Stimulated activated CD8-positive, alpha-beta memory T cell treated with anti-CD3 and anti-CD28 coated beads, Interleukin-7, amount 100 ng/mL, for 1 hour (primary cell): ENCODE data around the gene ZNF547.

ENCODE experiments used
- DNase-seq, 2 donors: peaks; one replicate each; pipeline ENCODE4 v3.0.0-alpha.2; 2020; ENCODE audit warnings: low read depth in 2 of 2

ZNF547 gene

GRCh38 chr19:57362997-57363687, at the start of gene ZNF547, which contains the start of gene TRAPPC2B:
Gene ZNF547, plus strand, starts transcription at chr19:57363551. Its CDS starts 5,005 bp downstream, at chr19:57368556.
Gene TRAPPC2B, plus strand, starts transcription at chr19:57363551. Its CDS starts 1,283 bp downstream, at chr19:57364834.
- DNase-seq, result peak; percentile 96 to 98

- no peak for DNase-seq
These were observed 49.2 kb upstream of the ZNF547 start for GRCh38 chr19:57314146-57314545.

- no peak for DNase-seq
These were observed 45.8 kb upstream of the ZNF547 start for GRCh38 chr19:57317503-57317902.

GRCh38 chr19:57319869-57320179, 43.5 kb upstream of the ZNF547 start:
- no peak for DNase-seq

GRCh38 chr19:57320180-57321084, 42.9 kb upstream of the ZNF547 start, which contains the start of gene ZNF543:
Gene ZNF543, plus strand, starts transcription at chr19:57320472. Its CDS starts 382 bp downstream, at chr19:57320854.
- peak; percentile 81 to 85 for DNase-seq

- no peak for DNase-seq
These were observed 42.2 kb upstream of the ZNF547 start for GRCh38 chr19:57321116-57321515.

- no peak for DNase-seq
These were observed 41.6 kb upstream of the ZNF547 start for GRCh38 chr19:57321751-57322150.

- DNase-seq, result no peak
These were observed 38.4 kb upstream of the ZNF547 start for GRCh38 chr19:57324992-57325391.

GRCh38 chr19:57327993-57328392, 35.4 kb upstream of the ZNF547 start:
- no peak for DNase-seq

- no peak for DNase-seq
These were observed 29.2 kb upstream of the ZNF547 start for GRCh38 chr19:57334191-57334590.

GRCh38 chr19:57338877-57339276, 24.5 kb upstream of the ZNF547 start:
- no peak for DNase-seq

GRCh38 chr19:57342582-57342981, 20.8 kb upstream of the ZNF547 start:
- no peak for DNase-seq

GRCh38 chr19:57348136-57348535, 15.2 kb upstream of the ZNF547 start:
- DNase-seq, result no peak

- DNase-seq, result peak; percentile 64 to 66
These were observed 12.2 kb upstream of the ZNF547 start, which contains the start of gene ZNF304 for GRCh38 chr19:57350877-57351805. Gene ZNF304, plus strand, starts transcription at chr19:57351271. Its CDS starts 394 bp downstream, at chr19:57351665.

- DNase-seq, result no peak
These were observed 11.5 kb upstream of the ZNF547 start for GRCh38 chr19:57351867-57352266.

- DNase-seq, result no peak
These were observed 7.4 kb upstream of the ZNF547 start for GRCh38 chr19:57355916-57356315.

- DNase-seq, result no peak
These were observed 5.9 kb upstream of the ZNF547 start for GRCh38 chr19:57357406-57357805.

GRCh38 chr19:57359300-57359699, 4.1 kb upstream of the ZNF547 start:
- DNase-seq, result no peak

GRCh38 chr19:57362419-57362818, 932 bp upstream of the ZNF547 start:
- no peak for DNase-seq

- DNase-seq, result no peak
These were observed 384 bp downstream of the ZNF547 start for GRCh38 chr19:57363688-57364181.

GRCh38 chr19:57366776-57367175, 3.4 kb downstream of the ZNF547 start:
- no peak for DNase-seq
